ENCODE results near the gene UQCR10. TPM values are rescaled to one million over a fixed set of nuclear protein-coding genes. Genes with fewer than 3 reads are reported as not detected.
A peak's percentile ranks its signal among the peaks of the same experiment; 100 is the strongest.

Gene UQCR10
- total RNA-seq, 4 donors from 2014 or later, result 119 to 261 (median 179) TPM

GRCh38 chr22:29803190-29803589, 36.0 kb downstream of the UQCR10 start:
- Histone ChIP-seq H3K4me1 (peaks cover 40 to 54% of the 10 kb centered on the region in 2 donors), H3K36me3 (peaks cover 0 to 69% of the 10 kb centered on the region in 2 donors), H3K27me3 (no peaks in the 10 kb centered on the region), H3K9me3 (no peaks in the 10 kb centered on the region), H3K27ac (peak overlapping the region in 2 of 4 donors; percentile 44 to 60), H3K4me3 (no peak overlapping the region)
- DNase-seq, result no peak
- no peak for ATAC-seq
- in situ Hi-C loops (cut with MboI; ENCODE audit: low sequenced_read_pairs in 4 of 4) (no loop called here), intact Hi-C loops (cut with DNase I; ENCODE audit: low total_unique reads) (no loop called here)
- TF ChIP-seq CTCF (IDR thresholded peaks at IDR 0.05 in 4 of 5, conservative IDR thresholded peaks at IDR 0.05 in 1 of 5) (no peak), POLR2A (IDR thresholded peaks at IDR 0.05) (no peak)

GRCh38 chr22:29804985-29805384, 37.8 kb downstream of the UQCR10 start:
- in situ Hi-C loops (cut with MboI; ENCODE audit: low sequenced_read_pairs in 4 of 4) (no loop called here), intact Hi-C loops (cut with DNase I; ENCODE audit: low total_unique reads) (no loop called here)
- Histone ChIP-seq H3K4me3 (no peak overlapping the region), H3K36me3 (peaks cover 0 to 82% of the 10 kb centered on the region in 2 donors), H3K4me1 (peaks cover 22 to 37% of the 10 kb centered on the region in 2 donors), H3K9me3 (no peaks in the 10 kb centered on the region), H3K27ac (peak overlapping the region in 2 of 4 donors; percentile 44 to 60), H3K27me3 (no peaks in the 10 kb centered on the region)
- TF ChIP-seq POLR2A (IDR thresholded peaks at IDR 0.05), result no peak
- no peak for TF ChIP-seq CTCF (IDR thresholded peaks at IDR 0.05 in 4 of 5, conservative IDR thresholded peaks at IDR 0.05 in 1 of 5)
- no peak for ATAC-seq
- DNase-seq, result no peak

GRCh38 chr22:29806196-29806595, 39.0 kb downstream of the UQCR10 start:
- in situ Hi-C loops (cut with MboI; ENCODE audit: low sequenced_read_pairs in 4 of 4), result no loop called here
- DNase-seq (no peak), ATAC-seq (no peak)
- peaks cover 18 to 28% of the 10 kb centered on the region in 2 donors for H3K4me1 ChIP-seq
- TF ChIP-seq POLR2A (IDR thresholded peaks at IDR 0.05), result no peak
- TF ChIP-seq CTCF (IDR thresholded peaks at IDR 0.05 in 4 of 5, conservative IDR thresholded peaks at IDR 0.05 in 1 of 5), result no peak
- peaks cover 0 to 79% of the 10 kb centered on the region in 2 donors for H3K36me3 ChIP-seq
- intact Hi-C loops (cut with DNase I; ENCODE audit: low total_unique reads), result no loop called here
- no peaks in the 10 kb centered on the region for H3K9me3 ChIP-seq
- H3K27me3 ChIP-seq, result no peaks in the 10 kb centered on the region
- H3K4me3 ChIP-seq, result no peak overlapping the region
- H3K27ac ChIP-seq, result no peak overlapping the region

- in situ Hi-C loops (cut with MboI; ENCODE audit: low sequenced_read_pairs in 4 of 4), result no loop called here
- H3K27ac ChIP-seq, result peak overlapping the region; percentile 9 to 30 (median 18)
Observed at GRCh38 chr22:29810216-29810615, 43.0 kb downstream of the UQCR10 start.

More at GRCh38 chr22:29810216-29810615, 43.0 kb downstream of the UQCR10 start:
- Histone ChIP-seq H3K27me3 (no peaks in the 10 kb centered on the region), H3K36me3 (peaks cover 0 to 84% of the 10 kb centered on the region in 2 donors), H3K9me3 (no peaks in the 10 kb centered on the region), H3K4me3 (no peak overlapping the region), H3K4me1 (peaks cover 12 to 19% of the 10 kb centered on the region in 2 donors)
- DNase-seq, result no peak
- intact Hi-C loops (cut with DNase I; ENCODE audit: low total_unique reads), result no loop called here
- ATAC-seq, result no peak
- TF ChIP-seq POLR2A (IDR thresholded peaks at IDR 0.05), result no peak
- TF ChIP-seq CTCF (IDR thresholded peaks at IDR 0.05 in 4 of 5, conservative IDR thresholded peaks at IDR 0.05 in 1 of 5), result no peak

Measured in gastrocnemius medialis (tissue), 4 donors.